ENCODE data around the gene NDUFB7.
A peak's percentile ranks its signal among the peaks of the same experiment; 100 is the strongest.
"Not testable (repeated sequence)": the region's sequence is repeated elsewhere in the genome, so short reads cannot be mapped to it uniquely, and the experiment has no call there.

NDUFB7 gene

GRCh38 chr19:14570864-14571527, 870 bp downstream of the NDUFB7 start:
- no peak for DNase-seq

- DNase-seq: no peak
These were observed 4.8 kb downstream of the NDUFB7 start for GRCh38 chr19:14567079-14567478.

- no peak for DNase-seq
These were observed 5.2 kb downstream of the NDUFB7 start for GRCh38 chr19:14566712-14567077.

GRCh38 chr19:14565765-14566711, 5.8 kb downstream of the NDUFB7 start:
- DNase-seq: no peak

GRCh38 chr19:14565298-14565679, 6.6 kb downstream of the NDUFB7 start:
- no peak for DNase-seq

- DNase-seq: not testable (repeated sequence)
These were observed 7.1 kb downstream of the NDUFB7 start for GRCh38 chr19:14564652-14565297.

- no peak for DNase-seq
These were observed 7.7 kb downstream of the NDUFB7 start for GRCh38 chr19:14563989-14564651.

- no peak for DNase-seq
These were observed 8.3 kb downstream of the NDUFB7 start for GRCh38 chr19:14563590-14563926.

GRCh38 chr19:14562660-14563589, 8.9 kb downstream of the NDUFB7 start:
- no peak for DNase-seq

- no peak for DNase-seq
These were observed 10.0 kb downstream of the NDUFB7 start for GRCh38 chr19:14561847-14562351.

GRCh38 chr19:14561249-14561648, 10.6 kb downstream of the NDUFB7 start:
- DNase-seq: no peak

GRCh38 chr19:14560776-14561108, 11.1 kb downstream of the NDUFB7 start:
- no peak for DNase-seq

GRCh38 chr19:14559916-14560775, 11.7 kb downstream of the NDUFB7 start:
- DNase-seq: no peak

- no peak for DNase-seq
These were observed 13.3 kb downstream of the NDUFB7 start for GRCh38 chr19:14558370-14559066.

GRCh38 chr19:14556662-14557188, 15.1 kb downstream of the NDUFB7 start:
- DNase-seq: peak; percentile 63 to 65

GRCh38 chr19:14555918-14556661, 15.8 kb downstream of the NDUFB7 start:
- no peak for DNase-seq

- DNase-seq: no peak
These were observed 17.5 kb downstream of the NDUFB7 start for GRCh38 chr19:14554382-14554812.

GRCh38 chr19:14553939-14554243, 18.0 kb downstream of the NDUFB7 start:
- DNase-seq: no peak

Data from activated CD4-positive, alpha-beta T cell treated with anti-CD3 and anti-CD28 coated beads, Interleukin-2, amount 50 U/mL, for 4 hours (primary cell).